HEK293 (cell line): ENCODE results near the gene CISD1.
A peak's percentile ranks its signal among the peaks of the same experiment; 100 is the strongest.

ENCODE experiments used
- CTCF ChIA-PET: fragments of 350-600 bp; formaldehyde crosslinking; extraction: SDS; loops from one replicate; lab custom pipeline; 2021; ENCODE audit warnings: antibody characterized with exemption; lab: Yijun Ruan, JAX
- POLR2A ChIA-PET: fragments of 300-600 bp; formaldehyde crosslinking; extraction: SDS; loops from one replicate; lab custom pipeline; 2020; ENCODE audit warnings: antibody characterized with exemption, inconsistent platforms; lab: Yijun Ruan, JAX
- H3K27ac ChIP-seq: fragments of 200-500 bp; sonication (Bioruptor generic); 2 replicates; pipeline ENCODE4 v1.5.1; 2014; ENCODE audit warnings: low read depth, low read length, control low read depth, inconsistent platforms; ENCODE audit errors: extremely low read depth
- H3K36me3 ChIP-seq, 2 experiments: fragments of 200-500 bp in 1 of 2; sonication (Bioruptor generic) in 1 of 2; 1 replicate in 1 of 2; 2 replicates in 1 of 2; pipeline ENCODE4 v1.5.1; 2014 to 2017; ENCODE audit warnings: inconsistent platforms in 2 of 2, low read length in 2 of 2; ENCODE audit not compliant: control insufficient read depth in 2 of 2, insufficient read depth in 1 of 2
- H3K4me1 ChIP-seq: fragments of 200-500 bp; sonication (Bioruptor generic); 2 replicates; pipeline ENCODE4 v1.5.1; 2014; ENCODE audit warnings: mild to moderate bottlenecking, low read length, inconsistent platforms; ENCODE audit not compliant: control insufficient read depth, insufficient read depth
- H3K4me3 ChIP-seq: 2 replicates; pipeline ENCODE4 v1.5.1; 2011; ENCODE audit warnings: low read depth, mild to moderate bottlenecking, control low read depth, low read length, moderate library complexity
- H3K9me3 ChIP-seq: fragments of 200-500 bp; sonication (Bioruptor generic); 2 replicates; pipeline ENCODE4 v1.5.1; 2014; ENCODE audit warnings: low read depth, low read length, inconsistent platforms; ENCODE audit not compliant: control insufficient read depth, insufficient read depth
- EGR2 ChIP-seq: fragments of 450-650 bp; formaldehyde crosslinking; IDR thresholded peaks from 2 replicates; pipeline ENCODE4 v1.5.1; 2016; ENCODE audit warnings: low read depth, missing biosample characterization, missing genetic modification characterization
- FEZF1 ChIP-seq: fragments of 450-650 bp; formaldehyde crosslinking; IDR thresholded peaks from 2 replicates; pipeline ENCODE4 v1.5.1; 2016; ENCODE audit warnings: missing biosample characterization, missing genetic modification characterization
- HOXC10 ChIP-seq: sonication (generic); formaldehyde crosslinking; IDR thresholded peaks from 2 replicates; pipeline ENCODE4 v1.8.1; 2023; ENCODE audit warnings: mild to moderate bottlenecking, missing genetic modification reagents
- HOXD13 ChIP-seq: sonication (generic); formaldehyde crosslinking; IDR thresholded peaks from 2 replicates; pipeline ENCODE4 v1.8.0; 2022; ENCODE audit warnings: missing genetic modification reagents, borderline replicate concordance
- OSR2 ChIP-seq: fragments of 450-650 bp; formaldehyde crosslinking; IDR thresholded peaks from 2 replicates; pipeline ENCODE4 v1.5.1; 2016; ENCODE audit warnings: missing biosample characterization, missing genetic modification characterization
- ZBTB20 ChIP-seq: fragments of 450-650 bp; formaldehyde crosslinking; IDR thresholded peaks from 2 replicates; pipeline ENCODE4 v1.5.1; 2016; ENCODE audit warnings: missing biosample characterization, missing genetic modification characterization
- ZBTB21 ChIP-seq: fragments of 450-650 bp; formaldehyde crosslinking; IDR thresholded peaks from 2 replicates; pipeline ENCODE4 v1.5.1; 2017; ENCODE audit warnings: missing biosample characterization, missing genetic modification characterization
- ZNF114 ChIP-seq: fragments of 450-650 bp; formaldehyde crosslinking; IDR thresholded peaks from 2 replicates; pipeline ENCODE4 v1.5.0; 2017; ENCODE audit warnings: missing biosample characterization, missing genetic modification characterization
- ZNF23 ChIP-seq: fragments of 450-650 bp; formaldehyde crosslinking; IDR thresholded peaks from 2 replicates; pipeline ENCODE4 v1.5.1; 2016; ENCODE audit warnings: missing biosample characterization, missing genetic modification characterization, borderline replicate concordance
- ZNF48 ChIP-seq: fragments of 450-650 bp; formaldehyde crosslinking; IDR thresholded peaks from 2 replicates; pipeline ENCODE4 v1.5.1; 2016; ENCODE audit warnings: missing biosample characterization, missing genetic modification characterization
- ZNF548 ChIP-seq: fragments of 450-650 bp; formaldehyde crosslinking; IDR thresholded peaks from 2 replicates; pipeline ENCODE4 v1.5.1; 2016; ENCODE audit warnings: missing biosample characterization, missing genetic modification characterization
- ZNF560 ChIP-seq: fragments of 450-650 bp; formaldehyde crosslinking; IDR thresholded peaks from 2 replicates; pipeline ENCODE4 v1.5.1; 2017; ENCODE audit warnings: missing biosample characterization, missing genetic modification characterization, borderline replicate concordance
- ZNF654 ChIP-seq: fragments of 450-650 bp; formaldehyde crosslinking; IDR thresholded peaks from 2 replicates; pipeline ENCODE4 v1.5.1; 2016; ENCODE audit warnings: low read depth, missing biosample characterization, missing genetic modification characterization
- ZNF670 ChIP-seq: fragments of 450-650 bp; formaldehyde crosslinking; IDR thresholded peaks from 2 replicates; pipeline ENCODE4 v1.5.1; 2016; ENCODE audit warnings: missing biosample characterization, missing genetic modification characterization, low read depth
- ZNF747 ChIP-seq: fragments of 450-650 bp; formaldehyde crosslinking; IDR thresholded peaks from 2 replicates; pipeline ENCODE4 v1.5.1; 2016; ENCODE audit warnings: missing biosample characterization, missing genetic modification characterization
- ZNF843 ChIP-seq: fragments of 450-650 bp; formaldehyde crosslinking; IDR thresholded peaks from 2 replicates; pipeline ENCODE4 v1.5.1; 2016; ENCODE audit warnings: missing biosample characterization, missing genetic modification characterization
- ZSCAN16 ChIP-seq: fragments of 450-650 bp; formaldehyde crosslinking; IDR thresholded peaks from 2 replicates; pipeline ENCODE4 v1.5.1; 2016; ENCODE audit warnings: missing biosample characterization, missing genetic modification characterization
- ZSCAN23 ChIP-seq: fragments of 450-650 bp; formaldehyde crosslinking; IDR thresholded peaks from 2 replicates; pipeline ENCODE4 v1.5.1; 2016; ENCODE audit warnings: missing biosample characterization, missing genetic modification characterization
- TF ChIP-seq, protein P1 (sequence below): fragments of 450-650 bp; formaldehyde crosslinking; IDR thresholded peaks from 2 replicates; pipeline ENCODE4 v1.5.1; 2016; ENCODE audit warnings: missing biosample characterization, missing genetic modification characterization
- TF ChIP-seq, protein P2 (sequence below): fragments of 450-650 bp; formaldehyde crosslinking; IDR thresholded peaks from 2 replicates; pipeline ENCODE4 v1.5.1; 2016; ENCODE audit warnings: missing biosample characterization, missing genetic modification characterization
- TF ChIP-seq, protein P3 (sequence below): fragments of 450-650 bp; formaldehyde crosslinking; conservative IDR thresholded peaks from 2 replicates; pipeline ENCODE4 v1.5.1; 2016; ENCODE audit warnings: low read depth, missing biosample characterization, missing genetic modification characterization
- TF ChIP-seq, protein P4 (sequence below): fragments of 450-650 bp; formaldehyde crosslinking; IDR thresholded peaks from 2 replicates; pipeline ENCODE4 v1.5.1; 2016; ENCODE audit warnings: missing biosample characterization, missing genetic modification characterization
- TF ChIP-seq, protein P5 (sequence below): fragments of 450-650 bp; formaldehyde crosslinking; IDR thresholded peaks from 2 replicates; pipeline ENCODE4 v1.5.1; 2016; ENCODE audit warnings: missing biosample characterization, missing genetic modification characterization
- TF ChIP-seq, protein P6 (sequence below): sonication (generic); formaldehyde crosslinking; IDR thresholded peaks from 2 replicates; pipeline ENCODE4 v1.8.1; 2022; ENCODE audit warnings: mild to moderate bottlenecking, moderate library complexity, missing genetic modification reagents

The CISD1 gene

DNA sequence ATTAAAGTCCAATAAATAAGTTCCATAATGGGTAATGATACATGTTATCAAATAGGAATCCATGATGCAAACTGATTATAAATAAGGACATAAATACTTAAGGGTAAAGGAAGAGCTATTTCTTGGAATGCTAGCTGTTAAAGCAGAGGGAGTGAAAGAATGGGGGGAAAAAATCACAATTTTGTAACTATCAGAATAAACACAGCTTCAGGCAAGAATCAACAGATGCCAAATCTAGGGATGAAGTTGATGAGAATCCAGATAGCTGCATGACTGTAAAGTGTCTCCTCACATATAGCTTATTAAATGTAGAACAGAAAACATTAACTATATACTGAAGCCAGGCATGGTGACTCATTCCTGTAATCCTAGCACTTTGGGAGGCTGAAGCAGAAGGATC lies 6.2 kb upstream of the CISD1 start:
- H3K36me3 ChIP-seq = no peaks in the 10 kb centered on the region; a peak in 1 of 3 replicates
- TF ChIP-seq ZNF548 (tag by site-specific recombination) = no peak
- no peak for TF ChIP-seq ZBTB20
- TF ChIP-seq, protein P1, sequence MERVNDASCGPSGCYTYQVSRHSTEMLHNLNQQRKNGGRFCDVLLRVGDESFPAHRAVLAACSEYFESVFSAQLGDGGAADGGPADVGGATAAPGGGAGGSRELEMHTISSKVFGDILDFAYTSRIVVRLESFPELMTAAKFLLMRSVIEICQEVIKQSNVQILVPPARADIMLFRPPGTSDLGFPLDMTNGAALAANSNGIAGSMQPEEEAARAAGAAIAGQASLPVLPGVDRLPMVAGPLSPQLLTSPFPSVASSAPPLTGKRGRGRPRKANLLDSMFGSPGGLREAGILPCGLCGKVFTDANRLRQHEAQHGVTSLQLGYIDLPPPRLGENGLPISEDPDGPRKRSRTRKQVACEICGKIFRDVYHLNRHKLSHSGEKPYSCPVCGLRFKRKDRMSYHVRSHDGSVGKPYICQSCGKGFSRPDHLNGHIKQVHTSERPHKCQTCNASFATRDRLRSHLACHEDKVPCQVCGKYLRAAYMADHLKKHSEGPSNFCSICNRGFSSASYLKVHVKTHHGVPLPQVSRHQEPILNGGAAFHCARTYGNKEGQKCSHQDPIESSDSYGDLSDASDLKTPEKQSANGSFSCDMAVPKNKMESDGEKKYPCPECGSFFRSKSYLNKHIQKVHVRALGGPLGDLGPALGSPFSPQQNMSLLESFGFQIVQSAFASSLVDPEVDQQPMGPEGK (tag by site-specific recombination) = no peak
- TF ChIP-seq, protein P2, sequence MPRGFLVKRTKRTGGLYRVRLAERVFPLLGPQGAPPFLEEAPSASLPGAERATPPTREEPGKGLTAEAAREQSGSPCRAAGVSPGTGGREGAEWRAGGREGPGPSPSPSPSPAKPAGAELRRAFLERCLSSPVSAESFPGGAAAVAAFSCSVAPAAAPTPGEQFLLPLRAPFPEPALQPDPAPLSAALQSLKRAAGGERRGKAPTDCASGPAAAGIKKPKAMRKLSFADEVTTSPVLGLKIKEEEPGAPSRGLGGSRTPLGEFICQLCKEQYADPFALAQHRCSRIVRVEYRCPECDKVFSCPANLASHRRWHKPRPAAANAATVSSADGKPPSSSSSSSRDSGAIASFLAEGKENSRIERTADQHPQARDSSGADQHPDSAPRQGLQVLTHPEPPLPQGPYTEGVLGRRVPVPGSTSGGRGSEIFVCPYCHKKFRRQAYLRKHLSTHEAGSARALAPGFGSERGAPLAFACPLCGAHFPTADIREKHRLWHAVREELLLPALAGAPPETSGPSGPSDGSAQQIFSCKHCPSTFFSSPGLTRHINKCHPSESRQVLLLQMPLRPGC (tag by site-specific recombination) = no peak
- TF ChIP-seq, protein P3, sequence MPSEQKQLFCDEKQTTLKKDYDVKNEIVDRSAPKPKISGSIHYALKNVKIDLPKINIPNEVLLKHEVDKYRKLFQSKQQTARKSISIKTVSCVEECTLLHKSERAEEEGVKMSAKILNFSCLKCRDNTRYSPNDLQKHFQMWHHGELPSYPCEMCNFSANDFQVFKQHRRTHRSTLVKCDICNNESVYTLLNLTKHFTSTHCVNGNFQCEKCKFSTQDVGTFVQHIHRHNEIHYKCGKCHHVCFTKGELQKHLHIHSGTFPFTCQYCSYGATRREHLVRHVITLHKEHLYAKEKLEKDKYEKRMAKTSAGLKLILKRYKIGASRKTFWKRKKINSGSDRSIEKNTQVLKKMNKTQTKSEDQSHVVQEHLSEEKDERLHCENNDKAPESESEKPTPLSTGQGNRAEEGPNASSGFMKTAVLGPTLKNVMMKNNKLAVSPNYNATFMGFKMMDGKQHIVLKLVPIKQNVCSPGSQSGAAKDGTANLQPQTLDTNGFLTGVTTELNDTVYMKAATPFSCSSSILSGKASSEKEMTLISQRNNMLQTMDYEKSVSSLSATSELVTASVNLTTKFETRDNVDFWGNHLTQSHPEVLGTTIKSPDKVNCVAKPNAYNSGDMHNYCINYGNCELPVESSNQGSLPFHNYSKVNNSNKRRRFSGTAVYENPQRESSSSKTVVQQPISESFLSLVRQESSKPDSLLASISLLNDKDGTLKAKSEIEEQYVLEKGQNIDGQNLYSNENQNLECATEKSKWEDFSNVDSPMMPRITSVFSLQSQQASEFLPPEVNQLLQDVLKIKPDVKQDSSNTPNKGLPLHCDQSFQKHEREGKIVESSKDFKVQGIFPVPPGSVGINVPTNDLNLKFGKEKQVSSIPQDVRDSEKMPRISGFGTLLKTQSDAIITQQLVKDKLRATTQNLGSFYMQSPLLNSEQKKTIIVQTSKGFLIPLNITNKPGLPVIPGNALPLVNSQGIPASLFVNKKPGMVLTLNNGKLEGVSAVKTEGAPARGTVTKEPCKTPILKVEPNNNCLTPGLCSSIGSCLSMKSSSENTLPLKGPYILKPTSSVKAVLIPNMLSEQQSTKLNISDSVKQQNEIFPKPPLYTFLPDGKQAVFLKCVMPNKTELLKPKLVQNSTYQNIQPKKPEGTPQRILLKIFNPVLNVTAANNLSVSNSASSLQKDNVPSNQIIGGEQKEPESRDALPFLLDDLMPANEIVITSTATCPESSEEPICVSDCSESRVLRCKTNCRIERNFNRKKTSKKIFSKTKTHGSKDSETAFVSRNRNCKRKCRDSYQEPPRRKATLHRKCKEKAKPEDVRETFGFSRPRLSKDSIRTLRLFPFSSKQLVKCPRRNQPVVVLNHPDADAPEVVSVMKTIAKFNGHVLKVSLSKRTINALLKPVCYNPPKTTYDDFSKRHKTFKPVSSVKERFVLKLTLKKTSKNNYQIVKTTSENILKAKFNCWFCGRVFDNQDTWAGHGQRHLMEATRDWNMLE (tag by site-specific recombination) = no peak
- TF ChIP-seq HOXD13 (CRISPR knock-in tag) = no peak
- no peak for TF ChIP-seq ZNF654 (tag by site-specific recombination)
- TF ChIP-seq ZNF670 (tag by site-specific recombination) = no peak
- TF ChIP-seq ZSCAN23 = no peak
- TF ChIP-seq, protein P4, sequence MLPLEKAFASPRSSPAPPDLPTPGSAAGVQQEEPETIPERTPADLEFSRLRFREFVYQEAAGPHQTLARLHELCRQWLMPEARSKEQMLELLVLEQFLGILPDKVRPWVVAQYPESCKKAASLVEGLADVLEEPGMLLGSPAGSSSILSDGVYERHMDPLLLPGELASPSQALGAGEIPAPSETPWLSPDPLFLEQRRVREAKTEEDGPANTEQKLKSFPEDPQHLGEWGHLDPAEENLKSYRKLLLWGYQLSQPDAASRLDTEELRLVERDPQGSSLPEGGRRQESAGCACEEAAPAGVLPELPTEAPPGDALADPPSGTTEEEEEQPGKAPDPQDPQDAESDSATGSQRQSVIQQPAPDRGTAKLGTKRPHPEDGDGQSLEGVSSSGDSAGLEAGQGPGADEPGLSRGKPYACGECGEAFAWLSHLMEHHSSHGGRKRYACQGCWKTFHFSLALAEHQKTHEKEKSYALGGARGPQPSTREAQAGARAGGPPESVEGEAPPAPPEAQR = no peak
- H3K27ac ChIP-seq = no peak overlapping the region
- H3K4me3 ChIP-seq = no peak overlapping the region
- POLR2A ChIA-PET = no interaction called here
- no peaks in the 10 kb centered on the region for H3K9me3 ChIP-seq
- CTCF ChIA-PET = no interaction called here
- peaks cover 6% of the 10 kb centered on the region; the same call in 1 of the 2 replicates for H3K4me1 ChIP-seq

DNA sequence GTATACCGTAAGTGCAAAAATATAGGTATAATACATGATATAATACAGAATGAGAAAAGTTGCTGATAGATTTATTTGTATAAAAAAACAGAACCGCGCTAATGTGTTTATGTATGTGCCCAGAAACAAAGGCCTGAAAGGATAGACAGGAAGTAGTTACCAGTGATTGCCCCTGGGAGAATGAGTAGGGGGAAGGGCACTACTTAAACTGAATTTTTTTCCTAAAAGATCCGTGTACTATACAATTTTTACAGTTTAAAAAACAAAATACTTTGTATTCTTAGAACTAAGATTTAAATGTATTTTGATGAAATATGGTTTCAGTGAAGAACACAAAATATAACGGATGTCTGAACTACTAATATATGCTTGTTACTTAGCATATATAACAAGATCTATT lies 4.2 kb upstream of the CISD1 start:
- Histone ChIP-seq H3K36me3 (no peaks in the 10 kb centered on the region), H3K9me3 (no peaks in the 10 kb centered on the region), H3K4me1 (peaks cover 6% of the 10 kb centered on the region; the same call in 1 of the 2 replicates), H3K4me3 (no peak overlapping the region), H3K27ac (no peak overlapping the region)
- POLR2A ChIA-PET = no interaction called here
- CTCF ChIA-PET = no interaction called here
- TF ChIP-seq HOXC10 (CRISPR knock-in tag) = no peak
- TF ChIP-seq ZNF23 = no peak
- TF ChIP-seq ZSCAN16 (tag by site-specific recombination) = no peak
- no peak for TF ChIP-seq ZNF48 (tag by site-specific recombination)
- peak; percentile 59; the same call in 1 of the 2 replicates for TF ChIP-seq OSR2 (tag by site-specific recombination)
- TF ChIP-seq, protein P5, sequence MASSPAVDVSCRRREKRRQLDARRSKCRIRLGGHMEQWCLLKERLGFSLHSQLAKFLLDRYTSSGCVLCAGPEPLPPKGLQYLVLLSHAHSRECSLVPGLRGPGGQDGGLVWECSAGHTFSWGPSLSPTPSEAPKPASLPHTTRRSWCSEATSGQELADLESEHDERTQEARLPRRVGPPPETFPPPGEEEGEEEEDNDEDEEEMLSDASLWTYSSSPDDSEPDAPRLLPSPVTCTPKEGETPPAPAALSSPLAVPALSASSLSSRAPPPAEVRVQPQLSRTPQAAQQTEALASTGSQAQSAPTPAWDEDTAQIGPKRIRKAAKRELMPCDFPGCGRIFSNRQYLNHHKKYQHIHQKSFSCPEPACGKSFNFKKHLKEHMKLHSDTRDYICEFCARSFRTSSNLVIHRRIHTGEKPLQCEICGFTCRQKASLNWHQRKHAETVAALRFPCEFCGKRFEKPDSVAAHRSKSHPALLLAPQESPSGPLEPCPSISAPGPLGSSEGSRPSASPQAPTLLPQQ (tag by site-specific recombination) = no peak
- no peak for TF ChIP-seq ZNF114 (tag by site-specific recombination)
- no peak for TF ChIP-seq ZNF843 (tag by site-specific recombination)
- TF ChIP-seq, protein P6, sequence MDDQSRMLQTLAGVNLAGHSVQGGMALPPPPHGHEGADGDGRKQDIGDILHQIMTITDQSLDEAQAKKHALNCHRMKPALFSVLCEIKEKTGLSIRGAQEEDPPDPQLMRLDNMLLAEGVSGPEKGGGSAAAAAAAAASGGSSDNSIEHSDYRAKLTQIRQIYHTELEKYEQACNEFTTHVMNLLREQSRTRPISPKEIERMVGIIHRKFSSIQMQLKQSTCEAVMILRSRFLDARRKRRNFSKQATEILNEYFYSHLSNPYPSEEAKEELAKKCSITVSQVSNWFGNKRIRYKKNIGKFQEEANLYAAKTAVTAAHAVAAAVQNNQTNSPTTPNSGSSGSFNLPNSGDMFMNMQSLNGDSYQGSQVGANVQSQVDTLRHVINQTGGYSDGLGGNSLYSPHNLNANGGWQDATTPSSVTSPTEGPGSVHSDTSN = no peak
- no peak for TF ChIP-seq ZNF560 (tag by site-specific recombination)
- 0 out of 2 replicates have a peak, but pooled peaks have one; percentile 24 for TF ChIP-seq FEZF1 (tag by site-specific recombination)
- TF ChIP-seq HOXD13 (CRISPR knock-in tag) = no peak
- no peak for TF ChIP-seq EGR2 (tag by site-specific recombination)
- no peak for TF ChIP-seq ZNF747
- no peak for TF ChIP-seq ZBTB21 (tag by site-specific recombination)
